HEK293T (cell line): ENCODE data around the gene ZNF83.

Source experiments
- BHLHE40 ChIP-seq: fragments of 450-650 bp; IDR thresholded peaks from 2 replicates; pipeline ENCODE4 v1.6.1; 2016; ENCODE audit warnings: mild to moderate bottlenecking, moderate library complexity, borderline replicate concordance
- TF ChIP-seq, protein P1 (sequence below): fragments of 450-650 bp; IDR thresholded peaks from 2 replicates; pipeline ENCODE4 v1.6.1; 2016

GRCh38 chr19:52664461-52664860 lies 26.3 kb upstream of the ZNF83 start:
- TF ChIP-seq, protein P1, sequence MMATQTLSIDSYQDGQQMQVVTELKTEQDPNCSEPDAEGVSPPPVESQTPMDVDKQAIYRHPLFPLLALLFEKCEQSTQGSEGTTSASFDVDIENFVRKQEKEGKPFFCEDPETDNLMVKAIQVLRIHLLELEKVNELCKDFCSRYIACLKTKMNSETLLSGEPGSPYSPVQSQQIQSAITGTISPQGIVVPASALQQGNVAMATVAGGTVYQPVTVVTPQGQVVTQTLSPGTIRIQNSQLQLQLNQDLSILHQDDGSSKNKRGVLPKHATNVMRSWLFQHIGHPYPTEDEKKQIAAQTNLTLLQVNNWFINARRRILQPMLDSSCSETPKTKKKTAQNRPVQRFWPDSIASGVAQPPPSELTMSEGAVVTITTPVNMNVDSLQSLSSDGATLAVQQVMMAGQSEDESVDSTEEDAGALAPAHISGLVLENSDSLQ = no peak
- TF ChIP-seq BHLHE40 = no peak
